ENCODE results near the gene ATP10A. TPM values are rescaled to one million over a fixed set of nuclear protein-coding genes. Genes with fewer than 3 reads are reported as not detected.

ATP10A gene
- total RNA-seq, 2 experiments from 2014 or later = 57.9 to 62.4 TPM

DNA sequence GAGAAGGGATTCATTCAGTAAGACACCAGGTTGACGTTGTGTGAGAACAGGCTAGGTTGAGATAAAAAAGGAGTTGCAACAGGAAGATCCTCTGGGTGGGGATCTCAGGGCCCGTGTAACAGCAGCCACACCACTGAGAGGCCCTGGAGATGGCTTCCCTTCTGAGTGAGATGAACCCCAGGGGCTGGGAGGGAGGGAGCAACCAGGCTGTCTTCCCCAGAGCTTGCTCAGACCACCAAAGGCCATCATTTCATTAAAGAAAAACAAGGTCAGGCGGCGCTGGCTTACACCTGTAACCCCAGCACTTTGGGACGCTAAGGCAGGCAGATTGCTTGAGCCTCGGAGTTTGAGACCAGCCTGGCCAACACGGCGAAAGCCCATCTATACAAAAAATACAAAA lies 187.7 kb downstream of the ATP10A start:
- Mint-ChIP-seq H3K27ac (no peak overlapping the region), H3K4me1 (no peaks in the 10 kb centered on the region), H3K36me3 (ENCODE audit: low read depth) (peaks cover 18% of the 10 kb centered on the region), H3K27me3 (peaks cover 12% of the 10 kb centered on the region), H3K4me3 (no peak overlapping the region), H3K9me3 (peaks cover 2% of the 10 kb centered on the region)
- DNase-seq = no peak
- POLR2A ChIA-PET = no interaction called here
- CTCF ChIA-PET = interaction anchor here (1.0 kb wide), 1 partner anchor 8 kb away, joined by 3 read pairs; no protein-coding TSS in a partner anchor

DNA sequence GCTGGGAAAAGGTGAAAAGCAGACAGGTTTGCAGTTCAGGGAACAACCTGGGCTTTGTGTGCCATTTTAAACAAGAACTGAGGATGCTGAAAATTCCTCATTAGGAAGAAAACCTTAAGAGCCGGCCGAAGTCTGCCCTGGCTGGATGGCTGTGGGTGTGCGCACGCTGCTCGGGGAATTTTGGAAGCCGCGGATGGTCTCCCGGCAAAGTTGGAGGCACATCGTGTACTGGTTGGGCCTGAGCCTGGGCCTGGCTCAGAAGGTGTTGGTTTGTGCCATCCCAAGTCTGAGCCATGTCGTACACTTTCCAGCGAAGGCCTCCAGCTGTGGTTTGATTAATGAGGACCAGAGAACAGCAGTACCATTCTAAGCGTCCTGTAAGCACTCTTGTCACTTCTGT lies 188.2 kb downstream of the ATP10A start:
- Mint-ChIP-seq H3K4me1 (no peaks in the 10 kb centered on the region), H3K27me3 (peaks cover 16% of the 10 kb centered on the region), H3K4me3 (no peak overlapping the region), H3K36me3 (ENCODE audit: low read depth) (peaks cover 13% of the 10 kb centered on the region), H3K27ac (no peak overlapping the region), H3K9me3 (peaks cover 2% of the 10 kb centered on the region)
- ChIA-PET POLR2A (no interaction called here), CTCF (interaction anchor here (1.0 kb wide), 1 partner anchor 9 kb away, joined by 3 read pairs; no protein-coding TSS in a partner anchor)
- DNase-seq = no peak

DNA sequence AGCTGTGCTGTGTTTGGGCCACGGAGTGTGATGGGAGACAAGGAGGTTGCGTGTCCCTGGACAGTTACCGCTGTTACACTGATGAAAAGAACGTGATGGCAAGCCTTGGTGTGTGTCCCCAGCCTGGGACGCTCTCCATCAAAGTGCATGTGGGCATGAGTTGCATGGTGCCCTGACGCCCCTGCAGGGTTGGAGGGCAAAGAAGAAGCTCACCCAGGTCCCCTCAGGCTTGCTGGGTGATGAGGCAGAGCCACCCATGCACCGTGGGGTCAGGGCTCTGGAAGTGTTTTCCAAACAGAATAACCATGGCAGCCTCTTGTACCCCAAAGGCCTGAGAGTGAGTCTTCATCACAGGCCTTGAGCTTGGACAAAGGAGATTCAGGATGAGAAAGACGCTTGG lies 189.2 kb downstream of the ATP10A start:
- CTCF ChIA-PET = no interaction called here
- Mint-ChIP-seq H3K36me3 (ENCODE audit: low read depth) (peaks cover 9% of the 10 kb centered on the region), H3K27me3 (peaks cover 21% of the 10 kb centered on the region), H3K9me3 (peaks cover 2% of the 10 kb centered on the region), H3K27ac (no peak overlapping the region), H3K4me1 (no peaks in the 10 kb centered on the region), H3K4me3 (no peak overlapping the region)
- POLR2A ChIA-PET = no interaction called here
- DNase-seq = no peak

DNA sequence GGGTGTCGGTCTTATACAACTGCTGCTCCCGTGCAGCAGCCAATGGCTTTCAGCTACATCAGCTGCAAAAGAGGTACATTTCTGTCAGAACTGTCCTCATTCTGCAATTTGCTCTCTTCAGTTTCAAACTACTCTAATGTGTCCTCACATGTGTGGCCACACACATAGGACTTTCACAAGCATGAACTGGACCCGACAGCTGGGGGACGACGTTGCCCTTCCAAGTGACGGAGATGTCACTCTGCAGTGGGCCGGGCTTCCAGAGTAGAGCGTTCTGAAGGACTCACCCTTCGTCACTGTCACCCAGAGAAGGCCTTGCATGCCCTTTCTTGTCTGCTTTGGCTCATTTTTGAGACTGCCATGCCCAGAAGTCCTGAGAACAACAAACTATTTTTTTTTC lies 189.8 kb downstream of the ATP10A start:
- peaks cover 2% of the 10 kb centered on the region for H3K9me3 Mint-ChIP-seq
- H3K27me3 Mint-ChIP-seq = peaks cover 21% of the 10 kb centered on the region
- no peak overlapping the region for H3K4me3 Mint-ChIP-seq
- H3K27ac Mint-ChIP-seq = no peak overlapping the region
- no peak for DNase-seq
- peaks cover 4% of the 10 kb centered on the region for H3K36me3 Mint-ChIP-seq (ENCODE audit: low read depth)
- ChIA-PET POLR2A (no interaction called here), CTCF (interaction anchor here (0.7 kb wide), 1 partner anchor 261 kb away, joined by 3 read pairs; no protein-coding TSS in a partner anchor)
- no peaks in the 10 kb centered on the region for H3K4me1 Mint-ChIP-seq

DNA sequence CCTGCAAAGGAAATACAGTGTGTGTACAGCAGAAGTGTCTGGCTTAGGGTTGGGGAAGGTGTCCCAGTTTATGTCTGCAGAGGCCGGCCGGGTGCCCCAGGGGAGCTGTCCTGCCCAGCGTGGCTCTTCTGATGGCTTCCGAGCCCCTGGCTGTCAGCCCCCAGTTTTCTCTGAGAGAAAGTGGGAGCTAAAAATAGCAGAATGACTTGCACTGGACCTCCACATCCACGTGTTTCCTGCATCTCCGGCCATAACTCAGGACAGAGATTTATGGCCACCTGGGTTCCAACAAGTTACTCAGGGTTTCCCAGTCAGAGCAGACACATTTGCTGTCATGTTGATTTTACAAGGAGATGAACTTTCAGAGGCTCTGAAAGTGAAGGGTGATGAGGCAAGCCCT lies 192.0 kb downstream of the ATP10A start:
- ChIA-PET POLR2A (no interaction called here), CTCF (interaction anchor here (0.6 kb wide), 1 partner anchor 112 kb away, joined by 5 read pairs; no protein-coding TSS in a partner anchor)
- H3K27ac Mint-ChIP-seq = no peak overlapping the region
- no peaks in the 10 kb centered on the region for H3K4me1 Mint-ChIP-seq
- peaks cover 2% of the 10 kb centered on the region for H3K9me3 Mint-ChIP-seq
- no peak overlapping the region for H3K4me3 Mint-ChIP-seq
- H3K36me3 Mint-ChIP-seq (ENCODE audit: low read depth) = peaks cover 1% of the 10 kb centered on the region
- DNase-seq = no peak
- peaks cover 21% of the 10 kb centered on the region for H3K27me3 Mint-ChIP-seq

DNA sequence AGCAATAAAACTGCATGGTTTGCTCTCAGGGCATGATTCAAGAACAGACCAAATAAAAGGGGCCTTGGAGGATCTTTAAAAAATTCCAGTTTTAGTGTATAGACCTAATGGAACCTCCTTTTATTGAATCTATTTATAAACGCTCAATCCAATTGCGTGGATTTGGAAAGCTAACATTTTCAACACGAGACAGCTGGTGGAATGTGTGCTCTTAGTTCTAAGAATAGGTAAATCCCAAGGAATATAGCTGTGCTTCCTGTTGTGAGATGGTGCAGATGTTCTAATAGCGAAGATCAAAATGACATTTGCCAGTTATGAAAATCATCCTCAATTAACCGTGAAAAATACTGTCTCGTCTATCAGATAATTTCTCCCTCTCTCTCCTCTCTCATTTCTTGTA lies 192.5 kb downstream of the ATP10A start:
- ChIA-PET POLR2A (no interaction called here), CTCF (no interaction called here)
- no peaks in the 10 kb centered on the region for H3K4me1 Mint-ChIP-seq
- peaks cover 1% of the 10 kb centered on the region for H3K36me3 Mint-ChIP-seq (ENCODE audit: low read depth)
- no peak for DNase-seq
- H3K4me3 Mint-ChIP-seq = no peak overlapping the region
- peaks cover 21% of the 10 kb centered on the region for H3K27me3 Mint-ChIP-seq
- H3K9me3 Mint-ChIP-seq = peaks cover 2% of the 10 kb centered on the region
- no peak overlapping the region for H3K27ac Mint-ChIP-seq

DNA sequence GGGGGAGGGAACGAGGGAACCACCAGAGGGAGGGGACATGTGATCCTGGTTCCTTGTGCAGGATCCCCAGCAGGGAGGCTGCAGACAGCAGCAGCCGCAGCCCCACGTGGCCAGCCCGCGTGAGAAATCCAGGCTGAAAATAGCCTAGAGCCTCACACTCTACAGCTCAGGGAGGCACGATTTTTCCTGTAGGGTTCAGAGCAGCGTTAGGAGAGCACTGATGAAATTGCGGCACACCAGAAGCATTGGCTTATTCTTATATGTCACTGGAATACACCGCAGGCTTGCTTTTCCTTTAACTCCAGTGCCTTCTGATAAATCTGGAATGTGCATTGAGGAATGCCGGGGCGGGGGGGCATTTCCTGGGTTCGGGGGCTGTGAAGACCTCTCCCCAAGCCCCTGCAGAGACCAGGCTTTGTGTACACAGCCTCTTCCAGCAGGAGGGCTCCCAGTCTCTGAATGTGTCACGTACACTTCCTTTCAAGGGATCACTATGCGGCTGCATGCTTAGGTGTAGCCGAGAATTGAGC lies 193.0 kb downstream of the ATP10A start:
- Mint-ChIP-seq H3K27ac (no peak overlapping the region), H3K27me3 (peaks cover 21% of the 10 kb centered on the region), H3K36me3 (ENCODE audit: low read depth) (peaks cover 1% of the 10 kb centered on the region), H3K4me1 (no peaks in the 10 kb centered on the region), H3K4me3 (no peak overlapping the region), H3K9me3 (peaks cover 2% of the 10 kb centered on the region)
- no peak for DNase-seq
- CTCF ChIA-PET = no interaction called here
- POLR2A ChIA-PET = no interaction called here

DNA sequence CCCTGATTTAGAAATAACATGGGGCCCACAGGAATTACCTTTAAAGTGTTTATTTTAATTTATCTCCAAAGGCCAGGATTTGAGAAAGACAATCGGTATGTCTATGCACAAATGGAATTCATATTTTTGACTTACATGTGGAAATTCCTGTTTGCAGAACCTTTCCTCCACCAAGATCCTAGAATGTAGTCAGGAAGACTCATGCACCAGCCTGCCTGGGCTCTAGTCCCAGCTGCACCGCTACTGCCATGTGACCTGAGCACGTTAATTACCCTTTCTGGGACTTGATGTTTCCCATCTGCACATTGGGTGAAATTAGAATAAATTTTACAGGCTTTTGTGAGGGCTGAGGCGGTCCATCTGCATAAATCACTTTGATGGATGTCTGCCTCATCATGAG lies 194.2 kb downstream of the ATP10A start:
- H3K4me3 Mint-ChIP-seq = no peak overlapping the region
- CTCF ChIA-PET = no interaction called here
- H3K36me3 Mint-ChIP-seq (ENCODE audit: low read depth) = peaks cover 1% of the 10 kb centered on the region
- peaks cover 23% of the 10 kb centered on the region for H3K27me3 Mint-ChIP-seq
- POLR2A ChIA-PET = no interaction called here
- H3K27ac Mint-ChIP-seq = no peak overlapping the region
- H3K9me3 Mint-ChIP-seq = peaks cover 2% of the 10 kb centered on the region
- no peak for DNase-seq
- no peaks in the 10 kb centered on the region for H3K4me1 Mint-ChIP-seq

DNA sequence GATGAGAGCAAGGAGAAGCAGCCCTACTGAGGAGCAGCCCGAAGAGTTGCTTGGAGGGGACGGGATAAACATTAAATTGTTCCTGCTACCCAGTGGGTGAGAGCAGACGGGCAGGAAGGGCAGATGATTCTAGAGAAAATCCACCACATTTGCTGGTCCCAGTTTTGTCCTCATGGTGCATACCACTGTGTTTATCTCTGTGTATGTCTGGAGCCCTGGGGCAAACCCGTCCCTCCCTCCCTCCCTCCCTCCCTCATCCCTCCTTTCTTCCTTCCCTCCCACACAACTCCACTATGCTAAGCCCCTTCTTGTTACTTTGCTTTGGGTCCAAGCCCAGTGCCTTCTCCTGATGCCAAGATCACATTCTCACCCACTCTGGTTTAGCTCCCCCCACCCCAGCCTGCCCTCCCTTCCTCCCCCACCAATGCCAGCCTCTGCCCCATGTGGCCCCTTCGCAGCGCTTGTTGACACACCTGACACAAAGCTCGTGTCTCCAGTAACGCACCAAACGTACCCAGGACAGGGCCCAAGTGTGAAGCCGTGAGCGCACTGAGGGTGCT lies 194.8 kb downstream of the ATP10A start:
- no peak overlapping the region for H3K27ac Mint-ChIP-seq
- H3K9me3 Mint-ChIP-seq = peaks cover 2% of the 10 kb centered on the region
- ChIA-PET POLR2A (no interaction called here), CTCF (no interaction called here)
- peaks cover 23% of the 10 kb centered on the region for H3K27me3 Mint-ChIP-seq
- H3K4me1 Mint-ChIP-seq = no peaks in the 10 kb centered on the region
- H3K4me3 Mint-ChIP-seq = no peak overlapping the region
- no peak for DNase-seq
- peaks cover 1% of the 10 kb centered on the region for H3K36me3 Mint-ChIP-seq (ENCODE audit: low read depth)

DNA sequence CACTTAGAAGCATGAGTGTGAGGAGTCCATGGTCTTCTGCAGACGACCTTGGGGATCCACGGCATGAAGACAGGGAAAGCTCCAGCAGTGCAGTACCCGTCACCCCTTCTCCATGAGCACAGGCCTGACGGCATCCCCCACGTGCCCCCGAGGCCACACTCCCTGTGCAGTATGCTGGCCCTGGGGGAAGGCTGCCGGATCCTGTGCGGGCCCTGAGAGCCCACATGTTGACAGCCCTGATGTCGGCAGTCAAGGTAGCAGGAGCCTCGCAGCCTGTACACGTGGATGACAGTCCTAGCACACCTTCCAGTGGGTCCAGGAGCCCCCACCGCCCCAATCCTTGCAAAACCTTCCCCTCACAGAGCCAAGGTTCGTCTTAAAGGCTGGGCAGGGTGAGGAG lies 195.3 kb downstream of the ATP10A start:
- DNase-seq = no peak
- H3K4me3 Mint-ChIP-seq = no peak overlapping the region
- ChIA-PET CTCF (no interaction called here), POLR2A (no interaction called here)
- peaks cover 2% of the 10 kb centered on the region for H3K9me3 Mint-ChIP-seq
- peaks cover 1% of the 10 kb centered on the region for H3K36me3 Mint-ChIP-seq (ENCODE audit: low read depth)
- H3K27me3 Mint-ChIP-seq = peaks cover 23% of the 10 kb centered on the region
- H3K27ac Mint-ChIP-seq = no peak overlapping the region
- H3K4me1 Mint-ChIP-seq = no peaks in the 10 kb centered on the region

DNA sequence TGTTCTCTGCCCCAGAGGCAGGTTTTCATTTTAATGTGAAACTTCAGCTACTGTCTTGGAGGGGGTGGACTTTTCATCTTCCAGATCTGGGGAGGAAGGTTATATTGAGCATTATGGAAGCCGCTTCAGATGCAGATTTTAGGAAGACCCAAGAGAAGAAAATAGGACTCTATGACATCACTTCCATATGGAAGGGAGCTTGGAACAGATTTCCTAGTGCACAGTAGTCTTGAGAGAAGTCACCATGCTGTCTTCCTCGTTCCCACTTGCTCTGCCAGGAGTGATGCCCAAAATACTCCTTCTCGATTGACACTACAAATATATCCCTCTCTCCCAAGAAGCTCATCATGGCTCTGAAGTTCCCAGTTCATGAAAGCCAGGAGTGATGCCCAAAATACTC lies 197.2 kb downstream of the ATP10A start:
- ChIA-PET CTCF (interaction anchor here (1.4 kb wide), 1 partner anchor 15 kb away, joined by 3 read pairs; no protein-coding TSS in a partner anchor), POLR2A (no interaction called here)
- H3K27me3 Mint-ChIP-seq = peaks cover 19% of the 10 kb centered on the region
- H3K4me3 Mint-ChIP-seq = no peak overlapping the region
- no peak overlapping the region for H3K27ac Mint-ChIP-seq
- no peaks in the 10 kb centered on the region for H3K4me1 Mint-ChIP-seq
- DNase-seq = no peak
- no peaks in the 10 kb centered on the region for H3K9me3 Mint-ChIP-seq
- H3K36me3 Mint-ChIP-seq (ENCODE audit: low read depth) = no peaks in the 10 kb centered on the region

DNA sequence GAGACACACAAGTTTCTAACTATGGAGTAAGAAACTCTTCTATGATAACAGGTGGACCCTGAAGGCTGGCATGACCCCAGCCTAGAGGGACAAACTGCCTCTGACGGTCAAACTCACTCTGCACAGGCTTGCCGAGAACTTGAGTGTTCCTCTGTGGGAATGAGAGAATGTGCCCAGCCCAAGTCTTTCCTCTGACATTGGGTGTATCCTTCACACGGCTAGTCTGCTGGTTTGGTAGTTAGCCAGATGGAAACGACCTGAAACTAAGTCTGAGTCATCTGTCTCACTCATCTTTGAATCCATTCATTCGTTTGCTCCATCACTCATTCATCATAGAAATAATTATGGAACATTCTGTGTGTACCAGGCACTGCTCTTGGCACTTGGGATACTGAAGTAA lies 198.4 kb downstream of the ATP10A start:
- Mint-ChIP-seq H3K9me3 (no peaks in the 10 kb centered on the region), H3K4me1 (no peaks in the 10 kb centered on the region), H3K27ac (no peak overlapping the region), H3K27me3 (peaks cover 8% of the 10 kb centered on the region), H3K36me3 (ENCODE audit: low read depth) (no peaks in the 10 kb centered on the region), H3K4me3 (no peak overlapping the region)
- DNase-seq = no peak
- ChIA-PET POLR2A (no interaction called here), CTCF (no interaction called here)

DNA sequence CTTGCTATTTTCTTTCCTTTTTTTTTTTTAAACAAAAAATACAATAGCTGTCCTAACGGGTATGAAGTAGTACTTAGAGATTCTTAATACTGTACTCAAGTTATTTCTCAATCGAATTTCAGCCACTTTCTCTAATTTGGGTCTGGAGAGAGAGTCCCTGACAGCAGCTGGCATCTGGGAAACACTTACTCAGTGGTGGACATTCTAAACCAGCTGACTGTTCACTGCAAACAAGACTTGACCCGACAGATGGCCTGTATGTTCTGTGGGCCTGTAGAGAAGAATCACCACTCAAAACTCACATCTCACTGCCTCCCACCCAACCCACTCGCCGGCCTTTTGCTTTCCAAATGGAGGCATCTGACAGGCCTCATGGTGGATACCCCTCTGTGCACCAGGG lies 199.6 kb downstream of the ATP10A start:
- Mint-ChIP-seq H3K4me1 (no peaks in the 10 kb centered on the region), H3K9me3 (no peaks in the 10 kb centered on the region), H3K4me3 (no peak overlapping the region), H3K36me3 (ENCODE audit: low read depth) (no peaks in the 10 kb centered on the region), H3K27ac (no peak overlapping the region), H3K27me3 (peaks cover 5% of the 10 kb centered on the region)
- ChIA-PET POLR2A (no interaction called here), CTCF (no interaction called here)
- DNase-seq = no peak

DNA sequence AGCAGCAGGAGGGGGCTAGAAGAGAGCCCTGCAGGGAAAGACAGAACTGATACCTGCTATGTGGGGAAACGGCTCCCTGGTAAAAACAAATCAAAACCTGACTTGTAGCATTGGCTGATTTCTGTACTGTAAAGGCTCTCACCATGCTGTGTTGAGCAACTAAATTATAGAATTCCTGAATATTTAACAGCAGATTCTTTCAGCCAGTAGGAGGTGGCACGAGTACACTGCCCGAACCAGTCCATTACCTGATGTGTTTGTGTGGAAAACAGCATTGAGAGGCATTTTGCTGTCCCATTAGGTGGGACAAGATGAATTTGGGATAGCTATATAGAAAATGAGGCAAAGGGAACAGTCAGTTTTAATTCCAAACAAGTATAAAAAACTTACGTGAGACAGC lies 201.2 kb downstream of the ATP10A start:
- POLR2A ChIA-PET = no interaction called here
- Mint-ChIP-seq H3K4me3 (no peak overlapping the region), H3K4me1 (no peaks in the 10 kb centered on the region), H3K36me3 (ENCODE audit: low read depth) (no peaks in the 10 kb centered on the region), H3K27ac (no peak overlapping the region), H3K27me3 (peaks cover 5% of the 10 kb centered on the region), H3K9me3 (no peaks in the 10 kb centered on the region)
- CTCF ChIA-PET = no interaction called here
- DNase-seq = no peak
